ENCODE measurements around the gene MRGPRF. TPM values are rescaled to one million over a fixed set of nuclear protein-coding genes. Genes with fewer than 3 reads are reported as not detected.

The MRGPRF gene
- total RNA-seq, 4 donors from 2014 or later: 88.9 to 213 (median 165) TPM

DNA sequence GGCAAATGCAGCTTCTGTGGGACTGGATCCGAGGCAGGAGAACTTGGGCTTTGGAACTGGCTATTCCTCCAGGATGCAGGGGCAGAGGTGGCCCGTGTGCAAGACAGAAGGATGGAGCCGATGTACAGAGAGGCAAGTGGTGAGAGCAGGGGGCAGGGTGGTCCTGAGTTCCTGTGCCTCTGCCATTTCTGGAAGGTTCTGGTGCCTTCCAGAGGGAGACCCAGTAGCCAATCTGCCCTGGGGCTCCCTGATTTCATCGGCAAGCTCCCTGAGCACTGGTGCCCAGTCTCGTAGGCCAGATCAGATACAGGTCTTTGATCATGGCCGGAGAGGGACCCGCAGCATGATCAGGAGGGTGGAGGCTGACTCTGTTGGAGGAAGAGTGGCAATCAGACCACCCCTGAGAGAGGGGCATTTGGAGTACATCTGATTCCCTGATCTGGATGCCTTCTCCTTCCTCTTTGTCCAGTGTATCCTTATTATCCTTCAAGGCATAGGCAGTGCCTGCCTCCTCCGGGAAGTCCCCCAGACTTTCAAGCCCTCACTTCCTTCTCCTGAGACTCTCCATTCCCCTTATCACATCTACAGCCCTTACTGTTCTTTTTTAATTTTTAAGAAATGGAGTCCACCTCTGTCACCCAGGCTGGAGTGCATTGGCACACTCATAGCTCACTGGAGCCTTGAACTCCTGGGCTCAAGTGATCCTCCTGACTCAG is 42.0 kb downstream of the MRGPRF start:
- Histone ChIP-seq H3K4me3 (no peak overlapping the region), H3K9me3 (no peaks in the 10 kb centered on the region), H3K4me1 (peaks cover 0 to 17% (median 0%) of the 10 kb centered on the region in 3 donors), H3K27me3 (no peaks in the 10 kb centered on the region), H3K27ac (no peak overlapping the region), H3K36me3 (no peaks in the 10 kb centered on the region)
- ATAC-seq: no peak
- 93 to 100% methylated on average over 1 to 3 of the region's 8 CpGs for WGBS, 2 donors (ENCODE audit: low coverage in 1 of 2)
- no peak for TF ChIP-seq POLR2A (IDR thresholded peaks at IDR 0.05)
- no peak for TF ChIP-seq POLR2AphosphoS5 (IDR thresholded peaks at IDR 0.05)
- TF ChIP-seq, protein P1, sequence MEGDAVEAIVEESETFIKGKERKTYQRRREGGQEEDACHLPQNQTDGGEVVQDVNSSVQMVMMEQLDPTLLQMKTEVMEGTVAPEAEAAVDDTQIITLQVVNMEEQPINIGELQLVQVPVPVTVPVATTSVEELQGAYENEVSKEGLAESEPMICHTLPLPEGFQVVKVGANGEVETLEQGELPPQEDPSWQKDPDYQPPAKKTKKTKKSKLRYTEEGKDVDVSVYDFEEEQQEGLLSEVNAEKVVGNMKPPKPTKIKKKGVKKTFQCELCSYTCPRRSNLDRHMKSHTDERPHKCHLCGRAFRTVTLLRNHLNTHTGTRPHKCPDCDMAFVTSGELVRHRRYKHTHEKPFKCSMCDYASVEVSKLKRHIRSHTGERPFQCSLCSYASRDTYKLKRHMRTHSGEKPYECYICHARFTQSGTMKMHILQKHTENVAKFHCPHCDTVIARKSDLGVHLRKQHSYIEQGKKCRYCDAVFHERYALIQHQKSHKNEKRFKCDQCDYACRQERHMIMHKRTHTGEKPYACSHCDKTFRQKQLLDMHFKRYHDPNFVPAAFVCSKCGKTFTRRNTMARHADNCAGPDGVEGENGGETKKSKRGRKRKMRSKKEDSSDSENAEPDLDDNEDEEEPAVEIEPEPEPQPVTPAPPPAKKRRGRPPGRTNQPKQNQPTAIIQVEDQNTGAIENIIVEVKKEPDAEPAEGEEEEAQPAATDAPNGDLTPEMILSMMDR (IDR thresholded peaks at IDR 0.05): no peak
- TF ChIP-seq EP300 (IDR thresholded peaks at IDR 0.05): no peak

DNA sequence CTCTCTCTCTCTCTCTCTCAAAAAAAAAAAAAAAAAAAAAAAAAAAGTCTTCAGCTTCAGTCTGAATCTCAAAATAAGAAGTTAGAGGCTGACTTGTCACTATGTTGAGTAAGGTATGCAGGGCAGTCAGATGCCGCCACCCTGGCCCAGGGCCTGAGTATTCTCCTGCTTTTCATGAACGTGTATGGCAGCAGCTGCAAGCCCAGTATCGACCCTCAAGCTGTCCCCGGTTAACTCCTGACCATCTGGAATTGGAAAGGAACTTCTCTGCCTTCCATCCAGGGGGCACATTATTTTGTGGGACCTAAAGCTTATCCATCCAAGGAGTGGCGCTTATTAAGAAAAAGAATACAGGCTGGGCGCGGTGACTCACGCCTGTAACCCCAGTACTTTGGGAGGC is 43.7 kb downstream of the MRGPRF start:
- 37% methylated on average over 4 of the region's 8 CpGs; no CpG with 5 or more reads in 1 of the 2 donors for WGBS, 2 donors (ENCODE audit: low coverage in 1 of 2)
- TF ChIP-seq POLR2AphosphoS5 (IDR thresholded peaks at IDR 0.05): no peak
- no peak for TF ChIP-seq POLR2A (IDR thresholded peaks at IDR 0.05)
- no peak for TF ChIP-seq EP300 (IDR thresholded peaks at IDR 0.05)
- TF ChIP-seq, protein P1 (IDR thresholded peaks at IDR 0.05): no peak
- ATAC-seq: no peak
- Histone ChIP-seq H3K4me1 (peaks cover 0 to 12% (median 0%) of the 10 kb centered on the region in 3 donors), H3K4me3 (no peak overlapping the region), H3K36me3 (no peaks in the 10 kb centered on the region), H3K9me3 (no peaks in the 10 kb centered on the region), H3K27me3 (no peaks in the 10 kb centered on the region), H3K27ac (no peak overlapping the region)

DNA sequence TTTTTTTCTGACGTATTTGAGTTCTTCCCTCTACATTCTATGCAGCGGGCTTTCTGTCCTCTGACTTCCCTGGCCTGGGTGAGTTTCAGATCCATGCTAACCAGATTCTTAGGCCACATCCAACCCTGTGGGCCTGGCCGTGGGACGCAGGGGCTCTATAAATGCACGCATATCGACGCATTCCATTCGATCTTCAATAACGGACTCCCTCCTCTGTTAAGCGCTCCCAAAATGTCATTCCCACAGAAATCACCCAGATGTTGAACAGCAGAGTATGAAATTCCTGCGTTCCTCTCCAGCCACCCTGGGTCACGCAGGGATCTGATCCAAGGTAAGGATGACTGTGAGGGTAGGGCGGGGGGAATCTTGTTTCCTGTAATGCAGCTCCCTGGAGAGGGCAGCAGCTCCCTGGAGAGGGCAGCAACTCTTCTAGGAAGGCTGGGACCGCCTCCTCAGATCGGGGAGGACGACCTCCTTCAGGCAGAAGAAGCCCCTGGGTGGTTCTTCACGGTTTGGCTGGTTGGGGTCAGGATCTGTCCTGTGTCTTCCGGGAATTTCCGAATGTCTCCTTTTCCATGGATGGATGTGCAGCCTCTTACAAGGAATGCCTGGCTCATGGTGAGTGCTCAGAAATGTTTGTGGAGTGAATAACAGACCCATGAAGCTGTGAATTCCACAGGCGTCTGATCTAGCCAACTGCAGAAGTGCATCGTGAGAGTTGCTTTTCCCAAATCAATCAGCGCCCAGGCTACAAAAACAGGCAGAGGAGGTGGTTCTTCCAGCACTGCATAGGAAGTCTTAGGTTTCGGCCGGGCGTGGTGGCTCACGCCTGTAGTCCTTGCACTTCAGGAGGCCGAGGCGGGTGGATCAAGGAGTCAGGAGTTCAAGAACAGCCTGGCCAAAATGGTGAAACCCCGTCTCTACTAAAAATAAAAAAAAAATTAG is 44.5 kb downstream of the MRGPRF start:
- Histone ChIP-seq H3K27me3 (no peaks in the 10 kb centered on the region), H3K9me3 (no peaks in the 10 kb centered on the region), H3K4me3 (no peak overlapping the region), H3K27ac (no peak overlapping the region), H3K36me3 (no peaks in the 10 kb centered on the region), H3K4me1 (peaks cover 0 to 9% (median 0%) of the 10 kb centered on the region in 3 donors)
- TF ChIP-seq POLR2AphosphoS5 (IDR thresholded peaks at IDR 0.05) (no peak), POLR2A (IDR thresholded peaks at IDR 0.05) (no peak), EP300 (IDR thresholded peaks at IDR 0.05) (no peak)
- TF ChIP-seq, protein P1 (IDR thresholded peaks at IDR 0.05): no peak
- no peak for ATAC-seq
- WGBS, 2 donors (ENCODE audit: low coverage in 1 of 2): 52 to 79% methylated on average over 10 to 17 of the region's 29 CpGs

DNA sequence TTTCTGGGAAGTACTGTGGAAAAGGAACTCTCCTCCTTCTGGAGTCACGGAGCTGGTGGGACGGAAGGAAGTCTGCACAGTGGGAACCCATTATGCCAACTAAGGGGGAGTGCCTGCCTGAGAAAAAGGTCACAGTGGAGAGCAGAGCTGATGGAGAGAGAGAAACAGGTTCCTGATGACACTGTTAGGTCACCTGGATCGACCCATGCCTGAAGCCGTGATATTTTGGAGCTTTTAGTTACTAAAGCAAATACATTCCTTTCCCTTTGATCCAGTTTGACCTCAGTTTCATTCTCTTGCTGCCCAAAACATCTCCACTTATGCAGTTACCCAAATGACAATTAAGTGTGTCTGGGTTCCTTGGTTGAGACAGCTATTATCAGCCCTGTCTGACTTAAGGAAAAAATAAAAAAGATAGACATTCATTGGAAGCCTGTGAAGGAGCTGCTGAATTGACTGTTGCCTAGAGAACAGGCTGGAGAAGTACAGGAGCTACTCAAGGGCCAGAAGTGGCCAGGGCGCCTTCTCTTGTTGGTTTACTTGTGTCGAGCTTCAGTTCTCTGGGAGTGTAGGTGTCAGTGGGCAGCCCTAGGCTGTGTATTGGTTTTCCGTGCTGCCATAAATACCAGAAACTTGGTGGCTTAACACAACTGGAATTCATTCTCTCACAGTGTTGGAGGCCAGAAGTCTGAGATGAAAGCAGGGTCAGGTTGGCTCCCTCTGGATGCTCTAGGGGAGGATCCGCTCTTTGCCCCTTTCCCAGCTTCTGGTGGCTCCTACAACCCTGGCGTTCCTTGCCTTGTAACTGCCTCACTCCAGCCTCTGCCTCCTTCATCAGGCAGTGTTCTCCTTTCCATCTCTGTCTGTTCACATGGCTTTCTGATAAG is 45.9 kb downstream of the MRGPRF start:
- 84 to 92% methylated on average over 2 to 6 of the region's 9 CpGs for WGBS, 2 donors (ENCODE audit: low coverage in 1 of 2)
- ATAC-seq: no peak

More for the DNA sequence above, 45.9 kb downstream of the MRGPRF start:
- TF ChIP-seq POLR2AphosphoS5 (IDR thresholded peaks at IDR 0.05) (no peak), EP300 (IDR thresholded peaks at IDR 0.05) (no peak), POLR2A (IDR thresholded peaks at IDR 0.05) (no peak)
- TF ChIP-seq, protein P1 (IDR thresholded peaks at IDR 0.05): no peak
- Histone ChIP-seq H3K4me3 (no peak overlapping the region), H3K27ac (no peak overlapping the region), H3K27me3 (no peaks in the 10 kb centered on the region), H3K4me1 (no peaks in the 10 kb centered on the region), H3K9me3 (no peaks in the 10 kb centered on the region), H3K36me3 (no peaks in the 10 kb centered on the region)
